Fibroblast of lung (primary cell): Measurements from ENCODE around the gene PLOD2. TPM values are rescaled to one million over a fixed set of nuclear protein-coding genes. Genes with fewer than 3 reads are reported as not detected.
"Not testable (repeated sequence)": the region's sequence is repeated elsewhere in the genome, so short reads cannot be mapped to it uniquely, and the experiment has no call there.

ENCODE experiments used
- DNase-seq, 2 donors: peaks; one replicate each; pipeline versions ENCODE4 v3.0.0 to v3.0.0-alpha.2; 2010; ENCODE audit warnings: low read depth in 2 of 2
- H2AFZ ChIP-seq: 2 replicates; pipeline ENCODE4 v1.5.1; 2012; ENCODE audit warnings: low read length, control low read depth, inconsistent platforms
- H3K27ac ChIP-seq: 2 replicates; pipeline ENCODE4 v1.5.1; 2011; ENCODE audit warnings: low read length, control low read depth; ENCODE audit not compliant: insufficient read depth
- H3K27me3 ChIP-seq: 2 replicates; pipeline ENCODE4 v1.5.1; 2011; ENCODE audit warnings: mild to moderate bottlenecking, low read length; ENCODE audit not compliant: control insufficient read depth, insufficient read depth
- H3K36me3 ChIP-seq: 2 replicates; pipeline ENCODE4 v1.5.1; 2011; ENCODE audit warnings: low read length; ENCODE audit not compliant: control insufficient read depth, insufficient read depth
- H3K4me1 ChIP-seq: 2 replicates; pipeline ENCODE4 v1.5.1; 2011; ENCODE audit warnings: low read length; ENCODE audit not compliant: control insufficient read depth, insufficient read depth; ENCODE audit errors: extremely low read depth
- H3K4me2 ChIP-seq: 2 replicates; pipeline ENCODE4 v1.5.1; 2011; ENCODE audit warnings: low read length, control low read depth; ENCODE audit not compliant: insufficient read depth; ENCODE audit errors: extremely low read depth
- H3K4me3 ChIP-seq, 4 experiments: fragments of 200-600 bp in 1 of 4; sonication (generic) in 1 of 4; replicated peaks in 1 of 4; 2 replicates each; pipeline ENCODE4 v1.5.1; 2011 to 2016; ENCODE audit warnings: low read length in 4 of 4, low read depth in 3 of 4, mild to moderate bottlenecking in 3 of 4, control low read depth in 2 of 4, inconsistent platforms in 1 of 4, mixed read lengths in 1 of 4; ENCODE audit not compliant: insufficient read depth in 1 of 4; ENCODE audit errors: control extremely low read depth in 1 of 4
- H3K79me2 ChIP-seq: 2 replicates; pipeline ENCODE4 v1.5.1; 2012; ENCODE audit warnings: mild to moderate bottlenecking, low read length, inconsistent platforms; ENCODE audit not compliant: control insufficient read depth, insufficient read depth
- H3K9ac ChIP-seq: 2 replicates; pipeline ENCODE4 v1.5.1; 2011; ENCODE audit warnings: mild to moderate bottlenecking, low read length, control low read depth; ENCODE audit not compliant: insufficient read depth
- H3K9me3 ChIP-seq: 2 replicates; pipeline ENCODE4 v1.5.1; 2012; ENCODE audit warnings: low read depth, low read length; ENCODE audit not compliant: control insufficient read depth, insufficient read depth
- H4K20me1 ChIP-seq: 2 replicates; pipeline ENCODE4 v1.5.1; 2011; ENCODE audit warnings: low read length; ENCODE audit not compliant: control insufficient read depth, insufficient read depth; ENCODE audit errors: extremely low read depth
- CTCF ChIP-seq, 2 donors: IDR thresholded peaks in 1 of 2; conservative IDR thresholded peaks in 1 of 2; 1 replicate in 1 of 2; 2 replicates in 1 of 2; pipeline ENCODE4 v1.5.1; 2011 to 2012; ENCODE audit warnings: low read length in 2 of 2, control low read depth in 1 of 2, inconsistent platforms in 1 of 2, low read depth in 1 of 2, mild to moderate bottlenecking in 1 of 2
- EZH2 ChIP-seq: IDR thresholded peaks from 2 replicates; pipeline ENCODE4 v1.5.1; 2012; ENCODE audit warnings: low read length, control low read depth, mild to moderate bottlenecking; ENCODE audit errors: missing control alignments
- polyA plus RNA-seq, 2 donors: library from polyadenylated mRNA; depleted of rRNA in 1 of 2; stranded (reverse) in 1 of 2; unstranded in 1 of 2; fragments of >200 nt; gene quantifications; 2 replicates each; pipeline ENCODE4 v1.2.1, GENCODE V29; 2011 to 2012; ENCODE audit warnings: missing spikeins in 1 of 2
- total RNA-seq: library from RNA; depleted of rRNA; stranded (reverse); fragments of >200 nt; gene quantifications from 2 replicates; pipeline ENCODE4 v1.2.1, GENCODE V29; 2014

PLOD2 gene
- total and polyA plus RNA-seq, 2 donors (not counting 1 experiment from before 2014, with no cell fraction given), result 91.8 to 114 TPM

GRCh38 chr3:146117406-146118285 is 43.3 kb downstream of the PLOD2 start:
- Histone ChIP-seq H3K36me3 (no peaks in the 10 kb centered on the region), H3K79me2 (no peaks in the 10 kb centered on the region), H3K9ac (no peak overlapping the region), H3K4me3 (no peak overlapping the region), H4K20me1 (no peaks in the 10 kb centered on the region), H3K27me3 (no peaks in the 10 kb centered on the region), H2AFZ (no peak overlapping the region), H3K4me1 (no peaks in the 10 kb centered on the region), H3K27ac (peak overlapping the region; percentile 64), H3K9me3 (no peaks in the 10 kb centered on the region), H3K4me2 (no peak overlapping the region)
- TF ChIP-seq CTCF (conservative IDR thresholded peaks at IDR 0.05 in 1 of 2, IDR thresholded peaks at IDR 0.05 in 1 of 2; ENCODE audit: low read depth in 1 of 2, low read length in 2 of 2), result no peak
- TF ChIP-seq EZH2, result no peak
- peak; percentile 89 to 92 for DNase-seq

- TF ChIP-seq EZH2, result no peak
- no peak for TF ChIP-seq CTCF (conservative IDR thresholded peaks at IDR 0.05 in 1 of 2, IDR thresholded peaks at IDR 0.05 in 1 of 2; ENCODE audit: low read depth in 1 of 2, low read length in 2 of 2)
These were observed 45.4 kb downstream of the PLOD2 start for GRCh38 chr3:146115619-146116018.

GRCh38 chr3:146113804-146114203 is 47.2 kb downstream of the PLOD2 start:
- H3K27ac ChIP-seq, H3K36me3 ChIP-seq, H3K4me2 ChIP-seq, H2AFZ ChIP-seq, DNase-seq, H3K4me1 ChIP-seq, H4K20me1 ChIP-seq, H3K79me2 ChIP-seq, H3K9ac ChIP-seq, H3K9me3 ChIP-seq, H3K27me3 ChIP-seq, H3K4me3 ChIP-seq: not testable (repeated sequence)

More at GRCh38 chr3:146115619-146116018, 45.4 kb downstream of the PLOD2 start:
- H2AFZ ChIP-seq, result no peak overlapping the region
- H3K36me3 ChIP-seq, result no peaks in the 10 kb centered on the region
- H4K20me1 ChIP-seq, result no peaks in the 10 kb centered on the region
- DNase-seq, result no peak
- no peaks in the 10 kb centered on the region for H3K79me2 ChIP-seq
- H3K4me1 ChIP-seq, result no peaks in the 10 kb centered on the region
- no peak overlapping the region for H3K4me3 ChIP-seq
- H3K27me3 ChIP-seq, result no peaks in the 10 kb centered on the region
- H3K27ac ChIP-seq, result no peak overlapping the region
- no peaks in the 10 kb centered on the region for H3K9me3 ChIP-seq
- no peak overlapping the region for H3K4me2 ChIP-seq
- H3K9ac ChIP-seq, result no peak overlapping the region
